ENCODE results near the gene TRAIP. TPM values are rescaled to one million over a fixed set of nuclear protein-coding genes. Genes with fewer than 3 reads are reported as not detected.

Gene TRAIP
- total and polyA plus RNA-seq, 2 donors (not counting 1 experiment from before 2014, with no cell fraction given), result 5.0 to 8.7 TPM

- Histone ChIP-seq H3K79me2 (ENCODE audit: control insufficient read depth, insufficient read depth, low read length) (no peaks in the 10 kb centered on the region), H3K27me3 (replicated peaks in 1 of 4; ENCODE audit: control extremely low read depth in 1 of 4, control insufficient read depth in 3 of 4, insufficient read depth in 4 of 4, low read length in 3 of 4) (no peaks in the 10 kb centered on the region), H2AFZ (ENCODE audit: insufficient read depth, low read depth, low read length, poor library complexity, severe bottlenecking) (no peak overlapping the region), H3K4me2 (replicated peaks; ENCODE audit: low read depth, low read length, poor library complexity, severe bottlenecking) (no peak overlapping the region), H3K9me3 (ENCODE audit: control extremely low read depth in 1 of 3, control insufficient read depth in 2 of 3, insufficient read depth in 1 of 3, low read length in 2 of 3) (no peaks in the 10 kb centered on the region), H3K4me1 (ENCODE audit: control insufficient read depth in 2 of 2, insufficient read depth in 2 of 2, low read length in 2 of 2) (peaks cover 0 to 5% of the 10 kb centered on the region in 2 donors), H3K9ac (ENCODE audit: low read length) (no peak overlapping the region), H4K20me1 (ENCODE audit: control insufficient read depth, insufficient read depth, low read length, poor library complexity, severe bottlenecking) (no peaks in the 10 kb centered on the region), H3K36me3 (replicated peaks in 1 of 2; ENCODE audit: control extremely low read depth in 1 of 2, control insufficient read depth in 1 of 2, extremely low read depth in 1 of 2, insufficient read depth in 2 of 2, low read length in 1 of 2) (peaks cover 0 to 8% of the 10 kb centered on the region in 2 experiments), H3K27ac (ENCODE audit: low read length in 2 of 2) (no peak overlapping the region), H3K4me3 (ENCODE audit: control extremely low read depth in 1 of 5, extremely low read depth in 1 of 5, insufficient read depth in 1 of 5, low read depth in 2 of 5, low read length in 4 of 5) (no peak overlapping the region)
- Mint-ChIP-seq H3K4me1 (peaks cover 4% of the 10 kb centered on the region), H3K9me3 (ENCODE audit: insufficient read depth) (no peaks in the 10 kb centered on the region), H3K4me3 (no peak overlapping the region), H3K27ac (no peak overlapping the region), H3K27me3 (no peaks in the 10 kb centered on the region)
- DNase-seq (no peak), ATAC-seq (ENCODE audit: low read depth) (no peak)
- CTCF ChIA-PET, result interaction anchor here (0.8 to 17.8 kb wide), 9 partner anchors 10 to 384 kb away, joined by 3 to 547 read pairs (median 5); partner anchors contain the start of genes CDHR4 and INKA1
- intact Hi-C loops (cut with micrococcal nuclease), result no loop called here
- POLR2A ChIA-PET, result interaction anchor here (4.8 kb wide), 1 partner anchor 37 kb away, joined by 99 read pairs; the partner anchor contains the start of gene INKA1
- TF ChIP-seq EZH2 (IDR thresholded peaks at IDR 0.05; ENCODE audit: borderline replicate concordance, insufficient read depth, low read depth, low read length, poor library complexity, severe bottlenecking) (no peak), CTCF (IDR thresholded peaks at IDR 0.05) (no peak)
- WGBS (ENCODE audit: insufficient coverage), result 98% methylated on average over 7 of the region's 7 CpGs
These were observed 14.6 kb downstream of the TRAIP start for GRCh38 chr3:49841806-49842205.

GRCh38 chr3:49841126-49841696 is 15.2 kb downstream of the TRAIP start:
- no peak overlapping the region for H3K4me2 ChIP-seq (replicated peaks; ENCODE audit: low read depth, low read length, poor library complexity, severe bottlenecking)
- peaks cover 0 to 8% of the 10 kb centered on the region in 2 experiments for H3K36me3 ChIP-seq (replicated peaks in 1 of 2; ENCODE audit: control extremely low read depth in 1 of 2, control insufficient read depth in 1 of 2, extremely low read depth in 1 of 2, insufficient read depth in 2 of 2, low read length in 1 of 2)
- H3K27me3 Mint-ChIP-seq, result no peaks in the 10 kb centered on the region
- ATAC-seq (ENCODE audit: low read depth) (peak; percentile 34), DNase-seq (peak; percentile 35)
- no peaks in the 10 kb centered on the region for H4K20me1 ChIP-seq (ENCODE audit: control insufficient read depth, insufficient read depth, low read length, poor library complexity, severe bottlenecking)
- peaks cover 0 to 5% of the 10 kb centered on the region in 2 donors for H3K4me1 ChIP-seq (ENCODE audit: control insufficient read depth in 2 of 2, insufficient read depth in 2 of 2, low read length in 2 of 2)
- TF ChIP-seq CTCF (IDR thresholded peaks at IDR 0.05) (no peak), EZH2 (IDR thresholded peaks at IDR 0.05; ENCODE audit: borderline replicate concordance, insufficient read depth, low read depth, low read length, poor library complexity, severe bottlenecking) (no peak)
- no peak overlapping the region for H3K4me3 ChIP-seq (ENCODE audit: control extremely low read depth in 1 of 5, extremely low read depth in 1 of 5, insufficient read depth in 1 of 5, low read depth in 2 of 5, low read length in 4 of 5)
- no peak overlapping the region for H3K4me3 Mint-ChIP-seq
- no peak overlapping the region for H3K27ac ChIP-seq (ENCODE audit: low read length in 2 of 2)
- H3K27ac Mint-ChIP-seq, result no peak overlapping the region
- peaks cover 4% of the 10 kb centered on the region for H3K4me1 Mint-ChIP-seq
- H3K79me2 ChIP-seq (ENCODE audit: control insufficient read depth, insufficient read depth, low read length), result no peaks in the 10 kb centered on the region
- POLR2A ChIA-PET, result interaction anchor here (4.8 kb wide), 1 partner anchor 37 kb away, joined by 99 read pairs; the partner anchor contains the start of gene INKA1
- intact Hi-C loops (cut with micrococcal nuclease), result no loop called here
- H2AFZ ChIP-seq (ENCODE audit: insufficient read depth, low read depth, low read length, poor library complexity, severe bottlenecking), result peak overlapping the region; percentile 32
- CTCF ChIA-PET, result interaction anchor here (0.8 to 17.8 kb wide), 8 partner anchors 12 to 384 kb away, joined by 3 to 547 read pairs (median 6); partner anchors contain the start of genes CDHR4, INKA1 and MON1A
- H3K9me3 ChIP-seq (ENCODE audit: control extremely low read depth in 1 of 3, control insufficient read depth in 2 of 3, insufficient read depth in 1 of 3, low read length in 2 of 3), result no peaks in the 10 kb centered on the region
- H3K9me3 Mint-ChIP-seq (ENCODE audit: insufficient read depth), result no peaks in the 10 kb centered on the region
- H3K9ac ChIP-seq (ENCODE audit: low read length), result no peak overlapping the region
- no peaks in the 10 kb centered on the region for H3K27me3 ChIP-seq (replicated peaks in 1 of 4; ENCODE audit: control extremely low read depth in 1 of 4, control insufficient read depth in 3 of 4, insufficient read depth in 4 of 4, low read length in 3 of 4)
